K562 (cell line): ENCODE data around the gene DYNC2LI1. TPM values are rescaled to one million over a fixed set of nuclear protein-coding genes. Genes with fewer than 3 reads are reported as not detected.

Experiments used
- ATAC-seq: fragments of 200-7000 bp; cut with Tn5 transposase; 3 replicates; pipeline ENCODE4 v1.9.1; 2020; ENCODE audit warnings: moderate library complexity
- BruUV-seq: library from RNA; stranded (reverse); fragments of 400-500 nt; replicated peaks from 2 replicates; lab custom pipeline; 2021; lab: Mats Ljungman, UMichigan
- CTCF ChIA-PET: fragments of 300-600 bp; formaldehyde crosslinking; extraction: SDS; loops from one replicate; lab custom pipeline; 2021; ENCODE audit warnings: low intra/inter-chr PET ratio; lab: Yijun Ruan, JAX
- POLR2A ChIA-PET: fragments of 300-600, 350-650 bp; sonication (Branson Sonifier 250); formaldehyde crosslinking; extraction: SDS; loops from one replicate; lab custom pipeline; 2021; ENCODE audit warnings: antibody characterized with exemption, inconsistent platforms; lab: Yijun Ruan, JAX
- DNase-seq, 4 experiments: peaks; one replicate each; pipeline versions ENCODE4 v3.0.0 to v3.0.0-alpha.2; 2011 to 2018; ENCODE audit warnings: low spot score in 3 of 4, mixed read lengths in 3 of 4; ENCODE audit errors: extremely low read depth in 1 of 4
- FAIRE-seq: peaks from 2 replicates; lab custom pipeline; 2011; peaks lifted over from hg19 to GRCh38; lab: Jason Lieb, UNC
- H2AFZ ChIP-seq: 2 replicates; pipeline ENCODE4 v1.6.0; 2011; ENCODE audit warnings: low read depth, low read length, control low read depth, inconsistent platforms
- H3K27ac ChIP-seq: fragments of 200-600 bp; 3 replicates; pipeline ENCODE4 v1.8.0; 2011; ENCODE audit warnings: low read depth, mild to moderate bottlenecking, control low read depth, inconsistent platforms, low read length, moderate library complexity, mixed read lengths; ENCODE audit errors: extremely low read depth
- H3K27me3 ChIP-seq, 2 experiments: fragments of 300-600 bp in 1 of 2; 2 replicates in 1 of 2; 3 replicates in 1 of 2; pipeline versions ENCODE4 v1.6.0 to v1.8.0; 2011; ENCODE audit warnings: inconsistent platforms in 2 of 2, low read length in 2 of 2, mild to moderate bottlenecking in 1 of 2, mixed read lengths in 1 of 2, moderate library complexity in 1 of 2; ENCODE audit not compliant: control insufficient read depth in 2 of 2, insufficient read depth in 2 of 2
- H3K36me3 ChIP-seq: fragments of 300-600 bp; 3 replicates; pipeline ENCODE4 v1.8.0; 2011; ENCODE audit warnings: mild to moderate bottlenecking, low read length, inconsistent platforms; ENCODE audit not compliant: control insufficient read depth, insufficient read depth
- H3K4me1 ChIP-seq, 2 experiments: fragments of 200-600 bp in 1 of 2; replicated peaks in 1 of 2; 2 replicates in 1 of 2; 3 replicates in 1 of 2; pipeline versions ENCODE4 v1.5.1 to v1.8.0; 2011; ENCODE audit warnings: inconsistent platforms in 2 of 2, low read length in 2 of 2, mild to moderate bottlenecking in 1 of 2, mixed read lengths in 1 of 2, moderate library complexity in 1 of 2; ENCODE audit not compliant: control insufficient read depth in 2 of 2, insufficient read depth in 2 of 2
- H3K4me2 ChIP-seq: 2 replicates; pipeline ENCODE4 v1.6.1; 2011; ENCODE audit warnings: low read length, control low read depth, inconsistent platforms, mixed read lengths; ENCODE audit not compliant: insufficient read depth
- H3K4me3 ChIP-seq: fragments of 200-600 bp; sonication (generic), shearing (Covaris generic); 2 replicates; pipeline ENCODE4 v1.5.1; 2016; ENCODE audit warnings: control low read depth, inconsistent platforms
- H3K79me2 ChIP-seq: fragments of 200-600 bp; 3 replicates; pipeline ENCODE4 v1.8.0; 2011; ENCODE audit warnings: low read length, inconsistent platforms; ENCODE audit not compliant: control insufficient read depth, insufficient read depth
- H3K9ac ChIP-seq, 2 experiments: 2 replicates each; pipeline versions ENCODE4 v1.6.0 to v1.6.1; 2011; ENCODE audit warnings: low read depth in 2 of 2, low read length in 2 of 2, control low read depth in 1 of 2, inconsistent platforms in 1 of 2, mild to moderate bottlenecking in 1 of 2, mixed read lengths in 1 of 2; ENCODE audit not compliant: insufficient read depth in 1 of 2
- H3K9me1 ChIP-seq: one replicate; pipeline ENCODE4 v1.6.0; 2011; ENCODE audit warnings: inconsistent platforms, mild to moderate bottlenecking, low read length, moderate library complexity; ENCODE audit not compliant: control insufficient read depth, insufficient read depth
- H3K9me3 ChIP-seq: replicated peaks from 2 replicates; pipeline ENCODE4 v1.5.1; 2011; ENCODE audit warnings: low read depth, low read length, inconsistent platforms; ENCODE audit not compliant: control insufficient read depth, insufficient read depth
- H4K20me1 ChIP-seq: replicated peaks from 2 replicates; pipeline ENCODE4 v1.6.1; 2011; ENCODE audit warnings: low read length, inconsistent platforms, mixed read lengths; ENCODE audit not compliant: control insufficient read depth, insufficient read depth
- HNRNPH1 ChIP-seq: fragments of 200-400 bp; formaldehyde crosslinking; optimal IDR thresholded peaks from 2 replicates; pipeline ENCODE3; 2017; ENCODE audit warnings: low read depth, mild to moderate bottlenecking, low read length, moderate library complexity
- KLF1 ChIP-seq: fragments of 450-650 bp; IDR thresholded peaks from 2 replicates; pipeline ENCODE4 v1.6.1; 2016; ENCODE audit warnings: missing genetic modification characterization, missing compliant biosample characterization
- PML ChIP-seq: IDR thresholded peaks from 2 replicates; pipeline ENCODE4 v1.6.1; 2012; ENCODE audit warnings: low read length, inconsistent platforms
- RBM15 ChIP-seq: fragments of 200-400 bp; formaldehyde crosslinking; IDR thresholded peaks from 2 replicates; pipeline ENCODE4 v1.6.1; 2018; ENCODE audit warnings: mild to moderate bottlenecking, low read length, moderate library complexity; ENCODE audit not compliant: insufficient read depth
- RBM25 ChIP-seq: fragments of 200-400 bp; formaldehyde crosslinking; IDR thresholded peaks from 2 replicates; pipeline ENCODE4 v1.6.1; 2018; ENCODE audit warnings: low read length, low read depth, moderate library complexity; ENCODE audit not compliant: severe bottlenecking
- TARDBP ChIP-seq: fragments of 450-650 bp; IDR thresholded peaks from 2 replicates; pipeline ENCODE4 v1.6.1; 2016
- TOE1 ChIP-seq, 2 experiments: fragments of 450-650 bp in 1 of 2; sonication (generic) in 1 of 2; formaldehyde crosslinking in 1 of 2; IDR thresholded peaks; 2 replicates each; pipeline versions ENCODE4 v1.7.1 to v1.8.0; 2016 to 2022; ENCODE audit warnings: borderline replicate concordance in 2 of 2, mild to moderate bottlenecking in 2 of 2, antibody characterized with exemption in 1 of 2, inconsistent platforms in 1 of 2, low read depth in 1 of 2, missing genetic modification reagents in 1 of 2, moderate library complexity in 1 of 2
- TRIM24 ChIP-seq, 2 experiments: fragments of 450-650 bp; IDR thresholded peaks; 2 replicates each; pipeline ENCODE4 v1.6.1; 2016
- ZNF551 ChIP-seq: fragments of 250-450 bp; sonication (Bioruptor Pico); IDR thresholded peaks from 2 replicates; pipeline ENCODE4 v1.5.0; 2021; ENCODE audit warnings: mild to moderate bottlenecking, moderate library complexity
- WGBS: fragments of 100-300 bp; shearing (Covaris generic); methylation state at CpG from one replicate; pipeline ENCODE4 v1.1.6; 2016; ENCODE audit warnings: low coverage, mixed read lengths; ENCODE audit not compliant: insufficient coverage; ENCODE audit errors: missing lambda C conversion rate; 5-methylcytosine and 5-hydroxymethylcytosine counted together
- in situ Hi-C: fragments of 300-500 bp; cut with MboI; formaldehyde crosslinking; loops from 4 replicates; pipeline ENCODE4 v1.15.0; 2018; ENCODE audit warnings: inconsistent platforms, mixed read lengths
- intact Hi-C: fragments of 100-400 bp; cut with micrococcal nuclease; formaldehyde crosslinking; loops from 2 replicates; pipeline ENCODE4 v1.14.2; 2022
- polyA plus RNA-seq, 8 experiments: library from polyadenylated mRNA; depleted of rRNA in 4 of 8; stranded (reverse) in 5 of 8; unstranded in 3 of 8; fragments of >200 nt; fragmentation: Nextera tagmentation in 2 of 8; fragmentation: Illumina TruSeq in 1 of 8; extraction: Ambion mirVana in 2 of 8; extraction: Trizol in 1 of 8; gene quantifications; 2 replicates each; pipeline versions ENCODE4 v1.2.1 to v1.2.3, GENCODE V29; 2011 to 2014; ENCODE audit warnings: inconsistent platforms in 1 of 8, missing spikeins in 1 of 8
- total RNA-seq, 7 experiments: library from RNA; depleted of rRNA in 6 of 7; stranded (reverse); fragments of >200 nt in 6 of 7; fragmentation: Illumina TruSeq in 2 of 7; extraction: Trizol in 2 of 7; gene quantifications; 2 replicates each; pipeline versions ENCODE4 v1.2.1 to v1.2.3, GENCODE V29; 2011 to 2021; ENCODE audit warnings: low replicate concordance in 1 of 7
- TF ChIP-seq, protein P1 (sequence below): fragments of 250-450 bp; sonication (Bioruptor Pico); IDR thresholded peaks from 2 replicates; pipeline ENCODE4 v1.4.0; 2020
- TF ChIP-seq, protein P2 (sequence below): fragments of 250-450 bp; sonication (Bioruptor Pico); IDR thresholded peaks from 2 replicates; pipeline ENCODE4 v1.9.0; 2021; ENCODE audit warnings: mild to moderate bottlenecking
- TF ChIP-seq, protein P3 (sequence below): IDR thresholded peaks from 2 replicates; pipeline ENCODE4 v1.6.1; 2011; ENCODE audit not compliant: insufficient read length; ENCODE audit errors: extremely low read depth

The DYNC2LI1 gene
- total and polyA plus RNA-seq, 9 of the 15 experiments (the other 6 are each of a cell fraction or from before 2014, with no cell fraction given), result 12.5 to 42.2 (median 25.8) TPM

- CTCF ChIA-PET, result no interaction called here
- WGBS, result 1% methylated on average over 7 of the region's 7 CpGs
- Histone ChIP-seq H3K9me3 (no peaks in the 10 kb centered on the region), H3K79me2 (no peaks in the 10 kb centered on the region), H3K4me2 (no peak overlapping the region), H3K27ac (no peak overlapping the region), H3K9ac (no peak overlapping the region), H4K20me1 (no peaks in the 10 kb centered on the region; the same call in 1 of the 2 replicates), H3K4me3 (no peak overlapping the region), H3K27me3 (peaks cover 13 to 33% of the 10 kb centered on the region in 2 experiments; a peak in 4 of 5 replicates), H2AFZ (no peak overlapping the region), H3K9me1 (no peaks in the 10 kb centered on the region), H3K36me3 (no peaks in the 10 kb centered on the region), H3K4me1 (no peaks in the 10 kb centered on the region)
- in situ Hi-C loops, result no loop called here
- FAIRE-seq (no peak), ATAC-seq (no peak), DNase-seq (no peak)
- POLR2A ChIA-PET, result interaction anchor here (0.6 kb wide), 2 partner anchors 11 to 55 kb away, joined by 3 read pairs; no protein-coding TSS in a partner anchor
- intact Hi-C loops, result no loop called here
- no peak for TF ChIP-seq RBM15
- TF ChIP-seq KLF1 (tag), result no peak
- no peak for TF ChIP-seq ZNF551
- TF ChIP-seq TOE1 (IDR thresholded peaks at IDR 0.05; ENCODE audit: borderline replicate concordance), result no peak
- no peak for TF ChIP-seq TOE1 (CRISPR knock-in tag; IDR thresholded peaks at IDR 0.05; ENCODE audit: borderline replicate concordance, low read depth)
- TF ChIP-seq, protein P1, sequence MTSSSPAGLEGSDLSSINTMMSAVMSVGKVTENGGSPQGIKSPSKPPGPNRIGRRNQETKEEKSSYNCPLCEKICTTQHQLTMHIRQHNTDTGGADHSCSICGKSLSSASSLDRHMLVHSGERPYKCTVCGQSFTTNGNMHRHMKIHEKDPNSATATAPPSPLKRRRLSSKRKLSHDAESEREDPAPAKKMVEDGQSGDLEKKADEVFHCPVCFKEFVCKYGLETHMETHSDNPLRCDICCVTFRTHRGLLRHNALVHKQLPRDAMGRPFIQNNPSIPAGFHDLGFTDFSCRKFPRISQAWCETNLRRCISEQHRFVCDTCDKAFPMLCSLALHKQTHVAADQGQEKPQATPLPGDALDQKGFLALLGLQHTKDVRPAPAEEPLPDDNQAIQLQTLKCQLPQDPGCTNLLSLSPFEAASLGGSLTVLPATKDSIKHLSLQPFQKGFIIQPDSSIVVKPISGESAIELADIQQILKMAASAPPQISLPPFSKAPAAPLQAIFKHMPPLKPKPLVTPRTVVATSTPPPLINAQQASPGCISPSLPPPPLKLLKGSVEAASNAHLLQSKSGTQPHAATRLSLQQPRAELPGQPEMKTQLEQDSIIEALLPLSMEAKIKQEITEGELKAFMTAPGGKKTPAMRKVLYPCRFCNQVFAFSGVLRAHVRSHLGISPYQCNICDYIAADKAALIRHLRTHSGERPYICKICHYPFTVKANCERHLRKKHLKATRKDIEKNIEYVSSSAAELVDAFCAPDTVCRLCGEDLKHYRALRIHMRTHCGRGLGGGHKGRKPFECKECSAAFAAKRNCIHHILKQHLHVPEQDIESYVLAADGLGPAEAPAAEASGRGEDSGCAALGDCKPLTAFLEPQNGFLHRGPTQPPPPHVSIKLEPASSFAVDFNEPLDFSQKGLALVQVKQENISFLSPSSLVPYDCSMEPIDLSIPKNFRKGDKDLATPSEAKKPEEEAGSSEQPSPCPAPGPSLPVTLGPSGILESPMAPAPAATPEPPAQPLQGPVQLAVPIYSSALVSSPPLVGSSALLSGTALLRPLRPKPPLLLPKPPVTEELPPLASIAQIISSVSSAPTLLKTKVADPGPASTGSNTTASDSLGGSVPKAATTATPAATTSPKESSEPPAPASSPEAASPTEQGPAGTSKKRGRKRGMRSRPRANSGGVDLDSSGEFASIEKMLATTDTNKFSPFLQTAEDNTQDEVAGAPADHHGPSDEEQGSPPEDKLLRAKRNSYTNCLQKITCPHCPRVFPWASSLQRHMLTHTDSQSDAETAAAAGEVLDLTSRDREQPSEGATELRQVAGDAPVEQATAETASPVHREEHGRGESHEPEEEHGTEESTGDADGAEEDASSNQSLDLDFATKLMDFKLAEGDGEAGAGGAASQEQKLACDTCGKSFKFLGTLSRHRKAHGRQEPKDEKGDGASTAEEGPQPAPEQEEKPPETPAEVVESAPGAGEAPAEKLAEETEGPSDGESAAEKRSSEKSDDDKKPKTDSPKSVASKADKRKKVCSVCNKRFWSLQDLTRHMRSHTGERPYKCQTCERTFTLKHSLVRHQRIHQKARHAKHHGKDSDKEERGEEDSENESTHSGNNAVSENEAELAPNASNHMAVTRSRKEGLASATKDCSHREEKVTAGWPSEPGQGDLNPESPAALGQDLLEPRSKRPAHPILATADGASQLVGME (CRISPR knock-in tag), result no peak
- TF ChIP-seq TARDBP, result no peak
- no peak for TF ChIP-seq RBM25
- no peak for TF ChIP-seq HNRNPH1
- TF ChIP-seq, protein P2, sequence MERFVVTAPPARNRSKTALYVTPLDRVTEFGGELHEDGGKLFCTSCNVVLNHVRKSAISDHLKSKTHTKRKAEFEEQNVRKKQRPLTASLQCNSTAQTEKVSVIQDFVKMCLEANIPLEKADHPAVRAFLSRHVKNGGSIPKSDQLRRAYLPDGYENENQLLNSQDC (CRISPR knock-in tag), result no peak
- no peak for TF ChIP-seq PML
- TF ChIP-seq TRIM24 (IDR thresholded peaks at IDR 0.05), result no peak
- TF ChIP-seq, protein P3, sequence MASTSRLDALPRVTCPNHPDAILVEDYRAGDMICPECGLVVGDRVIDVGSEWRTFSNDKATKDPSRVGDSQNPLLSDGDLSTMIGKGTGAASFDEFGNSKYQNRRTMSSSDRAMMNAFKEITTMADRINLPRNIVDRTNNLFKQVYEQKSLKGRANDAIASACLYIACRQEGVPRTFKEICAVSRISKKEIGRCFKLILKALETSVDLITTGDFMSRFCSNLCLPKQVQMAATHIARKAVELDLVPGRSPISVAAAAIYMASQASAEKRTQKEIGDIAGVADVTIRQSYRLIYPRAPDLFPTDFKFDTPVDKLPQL, result no peak
- no TSS peak for BruUV-seq
These were observed 49.0 kb downstream of the DYNC2LI1 start for GRCh38 chr2:43822839-43823238.
